ENCODE measurements around the gene PLXNB1. TPM values are rescaled to one million over a fixed set of nuclear protein-coding genes. Genes with fewer than 3 reads are reported as not detected.

The PLXNB1 gene
- total and polyA plus RNA-seq, 2 of the 13 experiments (the other 11 are each of a cell fraction or from before 2014, with no cell fraction given), result 86.0 to 143 TPM

DNA sequence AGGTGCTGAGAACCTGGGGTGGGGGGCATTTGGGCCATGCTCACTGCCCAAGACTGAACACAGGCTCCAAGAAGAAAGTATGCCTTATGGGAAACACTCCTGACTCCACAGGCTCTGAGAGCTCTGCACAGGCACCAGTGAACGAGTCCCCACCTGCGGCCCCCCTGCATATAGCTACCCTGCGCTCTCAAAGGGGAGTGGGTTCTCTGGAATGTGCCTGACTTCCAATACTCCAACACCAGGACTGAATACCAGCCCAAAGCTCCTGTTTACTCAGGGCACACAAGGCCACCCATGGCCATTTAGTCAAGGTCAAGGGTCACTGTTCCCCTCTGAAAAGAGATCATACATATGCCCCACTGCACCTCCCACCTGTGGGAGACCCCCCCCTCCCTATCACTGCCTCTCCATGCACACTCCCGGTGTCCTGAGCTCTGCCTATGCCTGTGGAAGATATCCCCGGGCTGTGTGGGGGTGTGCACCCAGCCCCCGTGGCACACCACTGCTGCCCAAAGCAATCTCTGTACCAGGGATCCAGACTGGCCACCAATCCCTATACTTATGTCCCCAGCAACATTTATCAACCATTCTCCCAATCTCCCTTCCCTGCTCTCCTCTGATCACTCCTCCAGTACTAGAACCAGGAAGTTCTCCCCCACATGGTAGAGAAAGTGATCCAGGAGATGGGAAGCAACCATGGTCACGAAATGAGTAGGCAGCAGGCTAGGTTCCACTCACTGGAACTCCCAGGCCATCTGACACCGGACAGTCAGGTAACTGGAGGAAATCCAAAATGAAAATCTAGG lies 1.5 kb upstream of the PLXNB1 start (continued):
- TF ChIP-seq, protein P1, sequence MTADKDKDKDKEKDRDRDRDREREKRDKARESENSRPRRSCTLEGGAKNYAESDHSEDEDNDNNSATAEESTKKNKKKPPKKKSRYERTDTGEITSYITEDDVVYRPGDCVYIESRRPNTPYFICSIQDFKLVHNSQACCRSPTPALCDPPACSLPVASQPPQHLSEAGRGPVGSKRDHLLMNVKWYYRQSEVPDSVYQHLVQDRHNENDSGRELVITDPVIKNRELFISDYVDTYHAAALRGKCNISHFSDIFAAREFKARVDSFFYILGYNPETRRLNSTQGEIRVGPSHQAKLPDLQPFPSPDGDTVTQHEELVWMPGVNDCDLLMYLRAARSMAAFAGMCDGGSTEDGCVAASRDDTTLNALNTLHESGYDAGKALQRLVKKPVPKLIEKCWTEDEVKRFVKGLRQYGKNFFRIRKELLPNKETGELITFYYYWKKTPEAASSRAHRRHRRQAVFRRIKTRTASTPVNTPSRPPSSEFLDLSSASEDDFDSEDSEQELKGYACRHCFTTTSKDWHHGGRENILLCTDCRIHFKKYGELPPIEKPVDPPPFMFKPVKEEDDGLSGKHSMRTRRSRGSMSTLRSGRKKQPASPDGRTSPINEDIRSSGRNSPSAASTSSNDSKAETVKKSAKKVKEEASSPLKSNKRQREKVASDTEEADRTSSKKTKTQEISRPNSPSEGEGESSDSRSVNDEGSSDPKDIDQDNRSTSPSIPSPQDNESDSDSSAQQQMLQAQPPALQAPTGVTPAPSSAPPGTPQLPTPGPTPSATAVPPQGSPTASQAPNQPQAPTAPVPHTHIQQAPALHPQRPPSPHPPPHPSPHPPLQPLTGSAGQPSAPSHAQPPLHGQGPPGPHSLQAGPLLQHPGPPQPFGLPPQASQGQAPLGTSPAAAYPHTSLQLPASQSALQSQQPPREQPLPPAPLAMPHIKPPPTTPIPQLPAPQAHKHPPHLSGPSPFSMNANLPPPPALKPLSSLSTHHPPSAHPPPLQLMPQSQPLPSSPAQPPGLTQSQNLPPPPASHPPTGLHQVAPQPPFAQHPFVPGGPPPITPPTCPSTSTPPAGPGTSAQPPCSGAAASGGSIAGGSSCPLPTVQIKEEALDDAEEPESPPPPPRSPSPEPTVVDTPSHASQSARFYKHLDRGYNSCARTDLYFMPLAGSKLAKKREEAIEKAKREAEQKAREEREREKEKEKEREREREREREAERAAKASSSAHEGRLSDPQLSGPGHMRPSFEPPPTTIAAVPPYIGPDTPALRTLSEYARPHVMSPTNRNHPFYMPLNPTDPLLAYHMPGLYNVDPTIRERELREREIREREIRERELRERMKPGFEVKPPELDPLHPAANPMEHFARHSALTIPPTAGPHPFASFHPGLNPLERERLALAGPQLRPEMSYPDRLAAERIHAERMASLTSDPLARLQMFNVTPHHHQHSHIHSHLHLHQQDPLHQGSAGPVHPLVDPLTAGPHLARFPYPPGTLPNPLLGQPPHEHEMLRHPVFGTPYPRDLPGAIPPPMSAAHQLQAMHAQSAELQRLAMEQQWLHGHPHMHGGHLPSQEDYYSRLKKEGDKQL (CRISPR knock-in tag; IDR thresholded peaks at IDR 0.05; ENCODE audit: low read depth), result peak; percentile 83; the same call in 1 of the 2 replicates
- TF ChIP-seq ZMYM3 (CRISPR knock-in tag; IDR thresholded peaks at IDR 0.05) (no peak), PAF1 (CRISPR knock-in tag; IDR thresholded peaks at IDR 0.05) (no peak), ZNF782 (CRISPR knock-in tag; IDR thresholded peaks at IDR 0.05; ENCODE audit: borderline replicate concordance) (no peak), LCORL (IDR thresholded peaks at IDR 0.05) (no peak), LCORL (CRISPR knock-in tag; IDR thresholded peaks at IDR 0.05) (peak; percentile 97), HDAC1 (CRISPR knock-in tag; IDR thresholded peaks at IDR 0.05) (peak; percentile 97), ZSCAN30 (CRISPR knock-in tag; IDR thresholded peaks at IDR 0.05) (no peak), ARNT (IDR thresholded peaks at IDR 0.05) (no peak), MEIS2 (CRISPR knock-in tag; IDR thresholded peaks at IDR 0.05) (0 out of 2 replicates have a peak, but pooled peaks have one; percentile 51), ZBTB20 (CRISPR knock-in tag; IDR thresholded peaks at IDR 0.05; ENCODE audit: borderline replicate concordance, low read depth) (peak; percentile 63; the same call in 1 of the 2 replicates), NR2F6 (IDR thresholded peaks at IDR 0.05) (peak; percentile 99), NR2F6 (CRISPR knock-in tag; IDR thresholded peaks at IDR 0.05) (peak; percentile 100), ZNF24 (IDR thresholded peaks at IDR 0.05) (no peak), BHLHE40 (IDR thresholded peaks at IDR 0.05; ENCODE audit: low read length) (peak; percentile 19; the same call in 1 of the 2 replicates), NCOA5 (CRISPR knock-in tag; IDR thresholded peaks at IDR 0.05) (no peak)
- TF ChIP-seq, protein P2, sequence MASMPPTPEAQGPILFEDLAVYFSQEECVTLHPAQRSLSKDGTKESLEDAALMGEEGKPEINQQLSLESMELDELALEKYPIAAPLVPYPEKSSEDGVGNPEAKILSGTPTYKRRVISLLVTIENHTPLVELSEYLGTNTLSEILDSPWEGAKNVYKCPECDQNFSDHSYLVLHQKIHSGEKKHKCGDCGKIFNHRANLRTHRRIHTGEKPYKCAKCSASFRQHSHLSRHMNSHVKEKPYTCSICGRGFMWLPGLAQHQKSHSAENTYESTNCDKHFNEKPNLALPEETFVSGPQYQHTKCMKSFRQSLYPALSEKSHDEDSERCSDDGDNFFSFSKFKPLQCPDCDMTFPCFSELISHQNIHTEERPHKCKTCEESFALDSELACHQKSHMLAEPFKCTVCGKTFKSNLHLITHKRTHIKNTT (CRISPR knock-in tag; IDR thresholded peaks at IDR 0.05), result no peak
- TF ChIP-seq, protein P3, sequence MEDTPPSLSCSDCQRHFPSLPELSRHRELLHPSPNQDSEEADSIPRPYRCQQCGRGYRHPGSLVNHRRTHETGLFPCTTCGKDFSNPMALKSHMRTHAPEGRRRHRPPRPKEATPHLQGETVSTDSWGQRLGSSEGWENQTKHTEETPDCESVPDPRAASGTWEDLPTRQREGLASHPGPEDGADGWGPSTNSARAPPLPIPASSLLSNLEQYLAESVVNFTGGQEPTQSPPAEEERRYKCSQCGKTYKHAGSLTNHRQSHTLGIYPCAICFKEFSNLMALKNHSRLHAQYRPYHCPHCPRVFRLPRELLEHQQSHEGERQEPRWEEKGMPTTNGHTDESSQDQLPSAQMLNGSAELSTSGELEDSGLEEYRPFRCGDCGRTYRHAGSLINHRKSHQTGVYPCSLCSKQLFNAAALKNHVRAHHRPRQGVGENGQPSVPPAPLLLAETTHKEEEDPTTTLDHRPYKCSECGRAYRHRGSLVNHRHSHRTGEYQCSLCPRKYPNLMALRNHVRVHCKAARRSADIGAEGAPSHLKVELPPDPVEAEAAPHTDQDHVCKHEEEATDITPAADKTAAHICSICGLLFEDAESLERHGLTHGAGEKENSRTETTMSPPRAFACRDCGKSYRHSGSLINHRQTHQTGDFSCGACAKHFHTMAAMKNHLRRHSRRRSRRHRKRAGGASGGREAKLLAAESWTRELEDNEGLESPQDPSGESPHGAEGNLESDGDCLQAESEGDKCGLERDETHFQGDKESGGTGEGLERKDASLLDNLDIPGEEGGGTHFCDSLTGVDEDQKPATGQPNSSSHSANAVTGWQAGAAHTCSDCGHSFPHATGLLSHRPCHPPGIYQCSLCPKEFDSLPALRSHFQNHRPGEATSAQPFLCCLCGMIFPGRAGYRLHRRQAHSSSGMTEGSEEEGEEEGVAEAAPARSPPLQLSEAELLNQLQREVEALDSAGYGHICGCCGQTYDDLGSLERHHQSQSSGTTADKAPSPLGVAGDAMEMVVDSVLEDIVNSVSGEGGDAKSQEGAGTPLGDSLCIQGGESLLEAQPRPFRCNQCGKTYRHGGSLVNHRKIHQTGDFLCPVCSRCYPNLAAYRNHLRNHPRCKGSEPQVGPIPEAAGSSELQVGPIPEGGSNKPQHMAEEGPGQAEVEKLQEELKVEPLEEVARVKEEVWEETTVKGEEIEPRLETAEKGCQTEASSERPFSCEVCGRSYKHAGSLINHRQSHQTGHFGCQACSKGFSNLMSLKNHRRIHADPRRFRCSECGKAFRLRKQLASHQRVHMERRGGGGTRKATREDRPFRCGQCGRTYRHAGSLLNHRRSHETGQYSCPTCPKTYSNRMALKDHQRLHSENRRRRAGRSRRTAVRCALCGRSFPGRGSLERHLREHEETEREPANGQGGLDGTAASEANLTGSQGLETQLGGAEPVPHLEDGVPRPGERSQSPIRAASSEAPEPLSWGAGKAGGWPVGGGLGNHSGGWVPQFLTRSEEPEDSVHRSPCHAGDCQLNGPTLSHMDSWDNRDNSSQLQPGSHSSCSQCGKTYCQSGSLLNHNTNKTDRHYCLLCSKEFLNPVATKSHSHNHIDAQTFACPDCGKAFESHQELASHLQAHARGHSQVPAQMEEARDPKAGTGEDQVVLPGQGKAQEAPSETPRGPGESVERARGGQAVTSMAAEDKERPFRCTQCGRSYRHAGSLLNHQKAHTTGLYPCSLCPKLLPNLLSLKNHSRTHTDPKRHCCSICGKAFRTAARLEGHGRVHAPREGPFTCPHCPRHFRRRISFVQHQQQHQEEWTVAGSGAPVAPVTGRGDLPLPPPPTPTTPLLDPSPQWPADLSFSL (CRISPR knock-in tag; IDR thresholded peaks at IDR 0.05), result no peak

Data from HepG2 (cell line).